ENCODE measurements around the gene ABTB2. TPM values are rescaled to one million over a fixed set of nuclear protein-coding genes. Genes with fewer than 3 reads are reported as not detected.

ABTB2 gene
- polyA plus RNA-seq, 1 donor (not counting 4 experiments of a cell fraction or from before 2014, with no cell fraction given): 1.0 TPM

DNA sequence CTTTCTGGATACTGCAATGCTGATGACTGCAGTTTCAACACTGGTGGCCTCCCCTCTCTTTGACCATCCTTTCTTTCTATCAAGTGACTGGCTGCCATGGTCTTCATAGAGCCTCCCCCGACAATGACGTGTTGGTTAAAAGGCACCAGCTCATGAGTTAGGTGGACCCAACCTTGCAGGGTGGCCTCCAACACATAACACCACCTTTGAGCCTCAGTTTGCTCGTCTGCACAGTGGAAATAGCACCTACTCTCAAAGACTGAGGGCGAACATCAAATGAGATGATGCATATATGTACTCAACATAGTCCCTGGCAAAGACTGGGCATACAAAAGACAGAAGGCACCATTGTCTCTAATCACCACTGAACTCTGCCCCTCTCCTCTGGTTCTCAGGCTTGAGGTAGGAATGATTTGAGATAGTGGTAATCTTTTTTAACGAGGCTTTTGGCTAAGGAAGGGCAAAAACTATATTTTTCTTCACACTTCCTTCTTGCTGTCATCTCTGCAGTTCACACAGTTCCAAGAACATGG lies 133.3 kb downstream of the ABTB2 start:
- Histone ChIP-seq H3K9me1 (ENCODE audit: control insufficient read depth, extremely low read depth, insufficient read depth, low read length) (no peaks in the 10 kb centered on the region), H4K20me1 (ENCODE audit: control insufficient read depth, extremely low read depth, insufficient read depth, low read length) (no peaks in the 10 kb centered on the region), H3K36me3 (ENCODE audit: control insufficient read depth in 2 of 2, extremely low read depth in 1 of 2, insufficient read depth in 2 of 2, low read length in 2 of 2) (no peaks in the 10 kb centered on the region), H2AFZ (ENCODE audit: control insufficient read depth, low read length) (no peak overlapping the region), H3K4me3 (ENCODE audit: control insufficient read depth in 2 of 3, extremely low read depth in 1 of 3, insufficient read depth in 2 of 3, low read depth in 1 of 3, low read length in 3 of 3) (no peak overlapping the region), H3K9me3 (ENCODE audit: control insufficient read depth, low read depth, low read length) (no peaks in the 10 kb centered on the region), H3K4me2 (ENCODE audit: control insufficient read depth, extremely low read depth, insufficient read depth, low read depth, low read length) (no peak overlapping the region), H3K79me2 (ENCODE audit: control insufficient read depth, insufficient read depth, low read length) (no peaks in the 10 kb centered on the region), H3K4me1 (ENCODE audit: control insufficient read depth, extremely low read depth, insufficient read depth, low read length) (no peaks in the 10 kb centered on the region), H3K27me3 (ENCODE audit: control insufficient read depth, extremely low read depth, insufficient read depth, low read length) (no peaks in the 10 kb centered on the region), H3K27ac (ENCODE audit: control insufficient read depth, insufficient read depth, low read length) (no peak overlapping the region), H3K9ac (ENCODE audit: control insufficient read depth, extremely low read depth, insufficient read depth, low read length) (no peak overlapping the region)
- FAIRE-seq (no peak), DNase-seq (ENCODE audit: low read depth, low spot score) (no peak)
- TF ChIP-seq, protein P1, sequence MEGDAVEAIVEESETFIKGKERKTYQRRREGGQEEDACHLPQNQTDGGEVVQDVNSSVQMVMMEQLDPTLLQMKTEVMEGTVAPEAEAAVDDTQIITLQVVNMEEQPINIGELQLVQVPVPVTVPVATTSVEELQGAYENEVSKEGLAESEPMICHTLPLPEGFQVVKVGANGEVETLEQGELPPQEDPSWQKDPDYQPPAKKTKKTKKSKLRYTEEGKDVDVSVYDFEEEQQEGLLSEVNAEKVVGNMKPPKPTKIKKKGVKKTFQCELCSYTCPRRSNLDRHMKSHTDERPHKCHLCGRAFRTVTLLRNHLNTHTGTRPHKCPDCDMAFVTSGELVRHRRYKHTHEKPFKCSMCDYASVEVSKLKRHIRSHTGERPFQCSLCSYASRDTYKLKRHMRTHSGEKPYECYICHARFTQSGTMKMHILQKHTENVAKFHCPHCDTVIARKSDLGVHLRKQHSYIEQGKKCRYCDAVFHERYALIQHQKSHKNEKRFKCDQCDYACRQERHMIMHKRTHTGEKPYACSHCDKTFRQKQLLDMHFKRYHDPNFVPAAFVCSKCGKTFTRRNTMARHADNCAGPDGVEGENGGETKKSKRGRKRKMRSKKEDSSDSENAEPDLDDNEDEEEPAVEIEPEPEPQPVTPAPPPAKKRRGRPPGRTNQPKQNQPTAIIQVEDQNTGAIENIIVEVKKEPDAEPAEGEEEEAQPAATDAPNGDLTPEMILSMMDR (optimal IDR thresholded peaks at IDR 0.05 in 1 of 3, IDR thresholded peaks at IDR 0.05 in 1 of 3, conservative IDR thresholded peaks at IDR 0.05 in 1 of 3; ENCODE audit: extremely low read depth in 1 of 3, insufficient read depth in 2 of 3, low read length in 3 of 3): no peak
- no peak for TF ChIP-seq EZH2 (IDR thresholded peaks at IDR 0.05; ENCODE audit: low read length)
- dilution Hi-C loops (cut with MboI; ENCODE audit: extremely low pct_ligation_motif_present, low sequenced_read_pairs): no loop called here

DNA sequence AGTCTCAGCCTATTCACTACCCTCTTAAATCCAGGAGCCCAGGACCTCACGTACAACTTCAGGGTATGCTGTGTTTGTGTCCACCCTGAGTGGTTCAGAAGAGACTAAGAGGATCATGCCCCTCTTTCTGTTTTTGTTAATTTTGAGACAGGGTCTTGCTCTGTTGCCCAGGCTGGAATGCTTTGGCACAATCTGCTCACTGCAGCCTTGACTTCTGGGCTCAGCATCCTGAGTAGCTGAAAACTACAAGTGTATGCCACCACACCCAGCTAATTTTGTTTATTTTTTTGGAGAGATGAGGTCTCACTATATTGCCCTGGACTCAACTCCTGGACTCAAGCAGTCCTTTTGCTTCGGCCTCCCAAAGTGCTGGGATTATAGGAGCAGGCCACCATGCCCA lies 133.9 kb downstream of the ABTB2 start:
- Histone ChIP-seq H3K79me2 (ENCODE audit: control insufficient read depth, insufficient read depth, low read length) (no peaks in the 10 kb centered on the region), H3K9me1 (ENCODE audit: control insufficient read depth, extremely low read depth, insufficient read depth, low read length) (no peaks in the 10 kb centered on the region), H3K27me3 (ENCODE audit: control insufficient read depth, extremely low read depth, insufficient read depth, low read length) (no peaks in the 10 kb centered on the region), H3K36me3 (ENCODE audit: control insufficient read depth in 2 of 2, extremely low read depth in 1 of 2, insufficient read depth in 2 of 2, low read length in 2 of 2) (no peaks in the 10 kb centered on the region), H3K9ac (ENCODE audit: control insufficient read depth, extremely low read depth, insufficient read depth, low read length) (no peak overlapping the region), H3K4me1 (ENCODE audit: control insufficient read depth, extremely low read depth, insufficient read depth, low read length) (no peaks in the 10 kb centered on the region), H3K27ac (ENCODE audit: control insufficient read depth, insufficient read depth, low read length) (no peak overlapping the region), H4K20me1 (ENCODE audit: control insufficient read depth, extremely low read depth, insufficient read depth, low read length) (no peaks in the 10 kb centered on the region), H3K9me3 (ENCODE audit: control insufficient read depth, low read depth, low read length) (no peaks in the 10 kb centered on the region), H3K4me2 (ENCODE audit: control insufficient read depth, extremely low read depth, insufficient read depth, low read depth, low read length) (no peak overlapping the region), H2AFZ (ENCODE audit: control insufficient read depth, low read length) (no peak overlapping the region), H3K4me3 (ENCODE audit: control insufficient read depth in 2 of 3, extremely low read depth in 1 of 3, insufficient read depth in 2 of 3, low read depth in 1 of 3, low read length in 3 of 3) (no peak overlapping the region)
- dilution Hi-C loops (cut with MboI; ENCODE audit: extremely low pct_ligation_motif_present, low sequenced_read_pairs): no loop called here
- TF ChIP-seq, protein P1 (optimal IDR thresholded peaks at IDR 0.05 in 1 of 3, IDR thresholded peaks at IDR 0.05 in 1 of 3, conservative IDR thresholded peaks at IDR 0.05 in 1 of 3; ENCODE audit: extremely low read depth in 1 of 3, insufficient read depth in 2 of 3, low read length in 3 of 3): no peak
- TF ChIP-seq EZH2 (IDR thresholded peaks at IDR 0.05; ENCODE audit: low read length): no peak
- DNase-seq (ENCODE audit: low read depth, low spot score) (no peak), FAIRE-seq (no peak)

Data from keratinocyte (primary cell).